ENCODE data around the gene STARD3. TPM values are rescaled to one million over a fixed set of nuclear protein-coding genes. Genes with fewer than 3 reads are reported as not detected.

Gene STARD3
- total and polyA plus RNA-seq, 2 experiments from 2014 or later = 61.6 to 90.3 TPM

DNA sequence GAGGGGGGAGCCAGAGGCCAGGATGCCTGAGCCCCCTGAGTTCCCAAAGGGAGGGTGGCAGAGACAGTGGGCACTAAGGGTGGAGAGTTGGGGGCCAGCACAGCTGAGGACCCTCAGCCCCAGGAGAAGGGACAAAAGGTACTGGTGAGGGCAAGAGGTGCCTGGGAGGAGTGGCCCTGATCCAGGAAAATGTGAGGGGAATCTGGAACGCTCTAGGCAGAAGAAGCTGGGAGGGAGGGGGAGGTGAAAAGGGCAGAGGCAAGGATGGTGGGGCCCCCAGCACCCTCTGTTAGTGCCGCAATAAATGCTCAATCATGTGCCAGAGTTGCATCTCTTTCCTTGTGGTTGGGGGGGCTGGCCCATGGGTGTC is 29.3 kb downstream of the STARD3 start:
- peaks cover 47% of the 10 kb centered on the region for H3K4me1 ChIP-seq (ENCODE audit: insufficient read depth)

DNA sequence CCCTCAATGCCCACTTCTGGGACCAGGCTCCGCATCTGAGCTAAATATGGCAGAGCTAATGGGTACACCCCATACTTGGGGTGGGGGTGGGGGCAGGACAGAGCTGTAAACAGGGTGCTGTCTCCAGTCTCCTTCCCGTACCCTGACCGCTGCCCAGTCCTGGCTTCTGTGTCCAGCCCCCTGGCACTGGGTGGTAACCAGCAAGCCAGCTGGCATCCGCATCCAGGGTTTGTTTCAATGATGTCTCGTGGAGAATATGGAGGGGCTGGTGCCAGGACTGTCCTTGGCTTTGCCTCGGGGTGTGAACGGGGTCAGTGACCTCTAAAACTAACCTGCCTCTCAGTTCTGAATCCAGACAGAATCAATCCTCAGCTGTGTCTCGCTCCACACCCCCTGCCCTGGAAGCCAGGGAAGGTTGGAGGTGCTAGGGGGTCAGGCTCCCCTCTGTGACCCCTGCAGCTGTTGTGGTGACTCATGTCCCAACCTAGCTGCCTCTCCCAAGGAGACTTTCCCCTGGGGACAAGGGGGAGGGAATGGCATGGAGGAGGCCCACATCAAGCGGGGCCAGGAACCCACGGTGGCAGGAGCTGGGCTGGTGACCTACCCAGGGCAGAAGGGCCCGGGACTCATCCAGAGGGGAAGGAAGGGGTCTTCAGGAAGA is 29.8 kb downstream of the STARD3 start:
- H3K9me3 ChIP-seq (ENCODE audit: low read depth) = no peaks in the 10 kb centered on the region
- H3K27me3 ChIP-seq = peaks cover 5% of the 10 kb centered on the region
- no peaks in the 10 kb centered on the region for H4K20me1 ChIP-seq (ENCODE audit: insufficient read depth, poor library complexity, severe bottlenecking)
- peak overlapping the region; percentile 96 for H3K4me2 ChIP-seq
- no peak overlapping the region for H3K4me3 ChIP-seq
- DNase-seq (ENCODE audit: low spot score) = no peak
- peaks cover 45% of the 10 kb centered on the region for H3K4me1 ChIP-seq (ENCODE audit: insufficient read depth)
- WGBS (ENCODE audit: low lambda C conversion rate, missing lambda C conversion rate) = 75% methylated on average over 11 of the region's 11 CpGs
- no peaks in the 10 kb centered on the region for H3K9me2 ChIP-seq (replicated peaks; ENCODE audit: insufficient read depth)
- H3K36me3 ChIP-seq (replicated peaks; ENCODE audit: insufficient read depth, low read depth) = no peaks in the 10 kb centered on the region
- H3K27ac ChIP-seq = peak overlapping the region; percentile 42
- no peak overlapping the region for H2AFZ ChIP-seq
- H3K79me2 ChIP-seq = no peaks in the 10 kb centered on the region
- TF ChIP-seq EZH2phosphoT487 (IDR thresholded peaks at IDR 0.05; ENCODE audit: low read depth, severe bottlenecking, unreplicated experiment) = no peak
- no peak for TF ChIP-seq EZH2 (IDR thresholded peaks at IDR 0.05; ENCODE audit: borderline replicate concordance)
- TF ChIP-seq, protein P1, sequence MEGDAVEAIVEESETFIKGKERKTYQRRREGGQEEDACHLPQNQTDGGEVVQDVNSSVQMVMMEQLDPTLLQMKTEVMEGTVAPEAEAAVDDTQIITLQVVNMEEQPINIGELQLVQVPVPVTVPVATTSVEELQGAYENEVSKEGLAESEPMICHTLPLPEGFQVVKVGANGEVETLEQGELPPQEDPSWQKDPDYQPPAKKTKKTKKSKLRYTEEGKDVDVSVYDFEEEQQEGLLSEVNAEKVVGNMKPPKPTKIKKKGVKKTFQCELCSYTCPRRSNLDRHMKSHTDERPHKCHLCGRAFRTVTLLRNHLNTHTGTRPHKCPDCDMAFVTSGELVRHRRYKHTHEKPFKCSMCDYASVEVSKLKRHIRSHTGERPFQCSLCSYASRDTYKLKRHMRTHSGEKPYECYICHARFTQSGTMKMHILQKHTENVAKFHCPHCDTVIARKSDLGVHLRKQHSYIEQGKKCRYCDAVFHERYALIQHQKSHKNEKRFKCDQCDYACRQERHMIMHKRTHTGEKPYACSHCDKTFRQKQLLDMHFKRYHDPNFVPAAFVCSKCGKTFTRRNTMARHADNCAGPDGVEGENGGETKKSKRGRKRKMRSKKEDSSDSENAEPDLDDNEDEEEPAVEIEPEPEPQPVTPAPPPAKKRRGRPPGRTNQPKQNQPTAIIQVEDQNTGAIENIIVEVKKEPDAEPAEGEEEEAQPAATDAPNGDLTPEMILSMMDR (IDR thresholded peaks at IDR 0.05; ENCODE audit: poor library complexity) = no peak

More for the DNA sequence above, 29.3 kb downstream of the STARD3 start:
- H3K9me2 ChIP-seq (replicated peaks; ENCODE audit: insufficient read depth) = no peaks in the 10 kb centered on the region
- no peak overlapping the region for H2AFZ ChIP-seq
- H3K36me3 ChIP-seq (replicated peaks; ENCODE audit: insufficient read depth, low read depth) = no peaks in the 10 kb centered on the region
- peaks cover 5% of the 10 kb centered on the region for H3K27me3 ChIP-seq
- H3K4me3 ChIP-seq = no peak overlapping the region
- WGBS (ENCODE audit: low lambda C conversion rate, missing lambda C conversion rate) = 53% methylated on average over 2 of the region's 2 CpGs
- no peak for DNase-seq (ENCODE audit: low spot score)
- H3K4me2 ChIP-seq = peak overlapping the region; percentile 96
- TF ChIP-seq, protein P1 (IDR thresholded peaks at IDR 0.05; ENCODE audit: poor library complexity) = no peak
- TF ChIP-seq EZH2 (IDR thresholded peaks at IDR 0.05; ENCODE audit: borderline replicate concordance) = no peak
- no peak for TF ChIP-seq EZH2phosphoT487 (IDR thresholded peaks at IDR 0.05; ENCODE audit: low read depth, severe bottlenecking, unreplicated experiment)
- H3K27ac ChIP-seq = no peak overlapping the region
- H3K79me2 ChIP-seq = no peaks in the 10 kb centered on the region
- no peaks in the 10 kb centered on the region for H4K20me1 ChIP-seq (ENCODE audit: insufficient read depth, poor library complexity, severe bottlenecking)
- no peaks in the 10 kb centered on the region for H3K9me3 ChIP-seq (ENCODE audit: low read depth)

DNA sequence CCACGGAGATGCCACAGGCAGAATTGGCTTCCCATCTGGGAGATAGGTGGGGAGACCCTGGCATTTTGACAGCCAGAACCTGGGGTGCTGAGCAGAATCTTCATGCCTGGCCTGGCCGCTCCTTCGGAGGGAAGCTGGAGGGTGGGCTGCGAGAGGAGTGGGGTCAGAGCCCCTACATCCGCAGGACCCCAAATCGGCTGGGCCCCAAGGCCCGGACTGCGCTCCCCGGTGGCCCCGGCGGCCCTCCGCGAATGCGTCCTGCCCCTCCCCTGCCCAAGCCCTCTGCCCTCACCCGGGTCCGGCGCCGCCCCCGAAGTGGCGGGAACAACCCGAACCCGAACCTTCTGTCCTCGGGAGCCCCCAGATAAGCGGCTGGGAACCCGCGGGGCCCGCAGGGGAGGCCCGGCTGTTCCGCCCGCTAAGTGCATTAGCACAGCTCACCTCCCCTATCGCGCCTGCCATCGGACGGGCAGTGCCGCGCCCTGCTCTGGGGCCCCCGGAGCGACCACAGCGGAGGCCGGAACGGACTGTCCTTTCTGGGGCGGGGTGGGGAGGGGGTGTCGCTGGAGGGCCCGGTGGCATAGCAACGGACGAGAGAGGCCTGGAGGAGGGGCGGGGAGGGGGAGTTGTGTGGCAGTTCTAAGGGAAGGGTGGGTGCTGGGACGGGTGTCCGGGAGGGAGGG is 30.5 kb downstream of the STARD3 start:
- TF ChIP-seq, protein P1 (IDR thresholded peaks at IDR 0.05; ENCODE audit: poor library complexity) = no peak
- no peak for TF ChIP-seq EZH2 (IDR thresholded peaks at IDR 0.05; ENCODE audit: borderline replicate concordance)
- TF ChIP-seq EZH2phosphoT487 (IDR thresholded peaks at IDR 0.05; ENCODE audit: low read depth, severe bottlenecking, unreplicated experiment) = no peak
- H3K4me2 ChIP-seq = peak overlapping the region; percentile 96
- peaks cover 45% of the 10 kb centered on the region for H3K4me1 ChIP-seq (ENCODE audit: insufficient read depth)
- peak overlapping the region; percentile 73 for H2AFZ ChIP-seq
- no peaks in the 10 kb centered on the region for H3K9me2 ChIP-seq (replicated peaks; ENCODE audit: insufficient read depth)
- peak; percentile 70 for DNase-seq (ENCODE audit: low spot score)
- peaks cover 5% of the 10 kb centered on the region for H3K27me3 ChIP-seq
- no peaks in the 10 kb centered on the region for H4K20me1 ChIP-seq (ENCODE audit: insufficient read depth, poor library complexity, severe bottlenecking)
- WGBS (ENCODE audit: low lambda C conversion rate, missing lambda C conversion rate) = 15% methylated on average over 40 of the region's 49 CpGs
- H3K9me3 ChIP-seq (ENCODE audit: low read depth) = no peaks in the 10 kb centered on the region
- no peaks in the 10 kb centered on the region for H3K36me3 ChIP-seq (replicated peaks; ENCODE audit: insufficient read depth, low read depth)
- H3K27ac ChIP-seq = peak overlapping the region; percentile 42
- H3K79me2 ChIP-seq = no peaks in the 10 kb centered on the region
- H3K4me3 ChIP-seq = peak overlapping the region; percentile 44

Measured in hepatocyte (in vitro differentiated cells).